Body of pancreas (tissue), 4 donors: ENCODE results near the gene BCO2. TPM values are rescaled to one million over a fixed set of nuclear protein-coding genes. Genes with fewer than 3 reads are reported as not detected.

ENCODE experiments used
- ATAC-seq: fragments of 150-250 bp; one replicate; pipeline ENCODE4 v1.9.1; 2016
- DNase-seq, 4 donors: peaks; one replicate each; pipeline ENCODE4 v3.0.0-alpha.2; 2019
- H3K27ac ChIP-seq, 4 donors: fragments of 200-600 bp; sonication (generic); 1 replicate in 3 of 4; 2 replicates in 1 of 4; pipeline versions ENCODE4 v1.5.1 to v1.6.1; 2016 to 2019; ENCODE audit warnings: mild to moderate bottlenecking in 1 of 4, mixed read lengths in 1 of 4, moderate library complexity in 1 of 4
- H3K27me3 ChIP-seq, 2 donors: fragments of 200-600 bp; sonication (generic); one replicate each; pipeline ENCODE4 v1.6.0; 2016; ENCODE audit warnings: mild to moderate bottlenecking in 1 of 2
- H3K36me3 ChIP-seq, 2 donors: fragments of 200-600 bp; sonication (generic); replicated peaks in 1 of 2; 2 replicates each; pipeline ENCODE4 v1.5.1; 2016; ENCODE audit warnings: low read depth in 2 of 2; ENCODE audit not compliant: insufficient read depth in 1 of 2
- H3K4me1 ChIP-seq: fragments of 200-600 bp; sonication (generic); one replicate; pipeline ENCODE4 v1.6.0; 2016
- H3K4me3 ChIP-seq, 2 donors: fragments of 200-600 bp; sonication (generic); 1 replicate in 1 of 2; 2 replicates in 1 of 2; pipeline ENCODE4 v1.5.1; 2016 to 2019
- H3K9me3 ChIP-seq, 3 donors: fragments of 200-600 bp; sonication (generic); 1 replicate in 2 of 3; 2 replicates in 1 of 3; pipeline ENCODE4 v1.5.1; 2016
- POLR2A ChIP-seq, 3 donors: fragments of 450-650 bp; IDR thresholded peaks; one replicate each; pipeline ENCODE4 v1.6.1; 2016; ENCODE audit warnings: antibody characterized with exemption in 3 of 3, mild to moderate bottlenecking in 2 of 3
- WGBS, 2 donors: methylation state at CpG; one replicate each; pipeline ENCODE4 v1.1.5; 2017; 5-methylcytosine and 5-hydroxymethylcytosine counted together
- intact Hi-C: fragments of 100-400 bp; cut with DNase I; formaldehyde crosslinking; loops from one replicate; pipeline ENCODE4 v1.15.1; 2023
- total RNA-seq, 2 donors: library from RNA; depleted of rRNA; stranded (reverse); fragments of >200 nt; gene quantifications; one replicate each; pipeline ENCODE4 v1.1.0, GENCODE V29; 2016
- TF ChIP-seq, protein P1 (sequence below), 7 experiments: fragments of 450-650 bp in 4 of 7; fragments of 200-600 bp in 3 of 7; sonication (generic) in 3 of 7; IDR thresholded peaks; one replicate each; pipeline ENCODE4 v1.5.1; 2016 to 2019; ENCODE audit warnings: antibody characterized with exemption in 7 of 7

BCO2 gene
- total RNA-seq, 2 donors from 2014 or later: 3.6 to 4.2 TPM

DNA sequence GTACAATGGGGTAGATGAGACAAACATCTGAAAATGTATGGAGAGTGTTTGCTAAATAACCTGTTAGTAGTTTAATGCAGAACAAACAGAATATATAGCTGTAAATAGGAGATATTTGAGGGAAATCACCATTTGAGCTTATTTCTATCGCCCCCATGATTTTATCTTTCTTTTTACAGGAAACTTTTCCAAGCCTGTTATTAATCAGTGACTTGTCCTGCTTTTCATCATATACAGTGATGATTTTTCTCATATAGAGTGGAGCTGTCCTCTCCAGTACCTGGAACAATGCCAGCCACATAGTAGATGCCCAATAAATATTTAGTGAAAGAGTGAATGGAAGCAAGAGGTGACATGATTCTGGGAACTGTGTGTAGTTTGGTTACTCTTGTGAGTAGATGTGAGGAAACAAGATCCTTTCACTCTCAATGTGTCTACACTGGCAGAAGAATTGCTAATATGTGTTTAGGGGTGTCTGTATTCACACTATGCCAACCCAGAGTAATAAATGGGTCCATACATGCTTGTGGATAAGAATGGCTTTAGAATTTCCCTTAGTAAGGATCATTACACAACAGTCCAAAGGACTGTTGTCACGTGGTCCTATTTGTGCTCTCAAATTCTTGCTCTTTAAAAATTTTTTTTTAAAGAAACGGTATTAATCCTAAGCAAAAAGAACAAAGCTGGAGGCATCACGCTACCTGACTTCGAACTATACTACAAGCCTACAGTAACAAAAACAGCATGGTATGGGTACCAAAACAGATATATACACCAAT is 48.6 kb downstream of the BCO2 start:
- Histone ChIP-seq H3K27me3 (no peaks in the 10 kb centered on the region), H3K27ac (no peak overlapping the region), H3K4me1 (peaks cover 7% of the 10 kb centered on the region), H3K4me3 (no peak overlapping the region), H3K9me3 (no peaks in the 10 kb centered on the region), H3K36me3 (no peaks in the 10 kb centered on the region)
- DNase-seq (no peak), ATAC-seq (no peak)
- TF ChIP-seq POLR2A (IDR thresholded peaks at IDR 0.05): no peak
- TF ChIP-seq, protein P1, sequence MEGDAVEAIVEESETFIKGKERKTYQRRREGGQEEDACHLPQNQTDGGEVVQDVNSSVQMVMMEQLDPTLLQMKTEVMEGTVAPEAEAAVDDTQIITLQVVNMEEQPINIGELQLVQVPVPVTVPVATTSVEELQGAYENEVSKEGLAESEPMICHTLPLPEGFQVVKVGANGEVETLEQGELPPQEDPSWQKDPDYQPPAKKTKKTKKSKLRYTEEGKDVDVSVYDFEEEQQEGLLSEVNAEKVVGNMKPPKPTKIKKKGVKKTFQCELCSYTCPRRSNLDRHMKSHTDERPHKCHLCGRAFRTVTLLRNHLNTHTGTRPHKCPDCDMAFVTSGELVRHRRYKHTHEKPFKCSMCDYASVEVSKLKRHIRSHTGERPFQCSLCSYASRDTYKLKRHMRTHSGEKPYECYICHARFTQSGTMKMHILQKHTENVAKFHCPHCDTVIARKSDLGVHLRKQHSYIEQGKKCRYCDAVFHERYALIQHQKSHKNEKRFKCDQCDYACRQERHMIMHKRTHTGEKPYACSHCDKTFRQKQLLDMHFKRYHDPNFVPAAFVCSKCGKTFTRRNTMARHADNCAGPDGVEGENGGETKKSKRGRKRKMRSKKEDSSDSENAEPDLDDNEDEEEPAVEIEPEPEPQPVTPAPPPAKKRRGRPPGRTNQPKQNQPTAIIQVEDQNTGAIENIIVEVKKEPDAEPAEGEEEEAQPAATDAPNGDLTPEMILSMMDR (IDR thresholded peaks at IDR 0.05): no peak
- intact Hi-C loops: no loop called here
- WGBS, 2 donors: 75 to 79% methylated on average over 5 of the region's 5 CpGs

DNA sequence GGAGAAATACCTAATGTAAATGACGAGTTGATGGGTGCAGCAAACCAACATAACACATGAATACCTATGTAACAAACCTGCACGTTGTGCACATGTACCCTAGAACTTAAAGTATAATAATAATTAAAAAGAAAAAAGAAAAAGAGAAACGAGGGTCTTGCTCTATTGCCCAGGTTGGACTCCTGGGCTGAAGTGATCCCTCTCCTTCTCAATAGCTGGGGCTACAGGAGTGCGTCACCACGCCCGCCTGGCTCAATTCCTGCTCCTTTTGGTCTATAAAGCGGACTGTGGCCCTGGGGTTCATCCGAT is 50.4 kb downstream of the BCO2 start:
- Histone ChIP-seq H3K9me3 (no peaks in the 10 kb centered on the region), H3K36me3 (peaks cover 0 to 5% of the 10 kb centered on the region in 2 donors), H3K27me3 (no peaks in the 10 kb centered on the region), H3K4me3 (peak overlapping the region; percentile 51 to 82), H3K27ac (peak overlapping the region; percentile 91 to 94 (median 92)), H3K4me1 (peaks cover 7% of the 10 kb centered on the region)
- 20 to 26% methylated on average over 8 of the region's 8 CpGs for WGBS, 2 donors
- DNase-seq: peak in 1 of 4 donors; percentile 56
- TF ChIP-seq POLR2A (IDR thresholded peaks at IDR 0.05): no peak
- TF ChIP-seq, protein P1 (IDR thresholded peaks at IDR 0.05): no peak
- intact Hi-C loops: no loop called here
- no peak for ATAC-seq

DNA sequence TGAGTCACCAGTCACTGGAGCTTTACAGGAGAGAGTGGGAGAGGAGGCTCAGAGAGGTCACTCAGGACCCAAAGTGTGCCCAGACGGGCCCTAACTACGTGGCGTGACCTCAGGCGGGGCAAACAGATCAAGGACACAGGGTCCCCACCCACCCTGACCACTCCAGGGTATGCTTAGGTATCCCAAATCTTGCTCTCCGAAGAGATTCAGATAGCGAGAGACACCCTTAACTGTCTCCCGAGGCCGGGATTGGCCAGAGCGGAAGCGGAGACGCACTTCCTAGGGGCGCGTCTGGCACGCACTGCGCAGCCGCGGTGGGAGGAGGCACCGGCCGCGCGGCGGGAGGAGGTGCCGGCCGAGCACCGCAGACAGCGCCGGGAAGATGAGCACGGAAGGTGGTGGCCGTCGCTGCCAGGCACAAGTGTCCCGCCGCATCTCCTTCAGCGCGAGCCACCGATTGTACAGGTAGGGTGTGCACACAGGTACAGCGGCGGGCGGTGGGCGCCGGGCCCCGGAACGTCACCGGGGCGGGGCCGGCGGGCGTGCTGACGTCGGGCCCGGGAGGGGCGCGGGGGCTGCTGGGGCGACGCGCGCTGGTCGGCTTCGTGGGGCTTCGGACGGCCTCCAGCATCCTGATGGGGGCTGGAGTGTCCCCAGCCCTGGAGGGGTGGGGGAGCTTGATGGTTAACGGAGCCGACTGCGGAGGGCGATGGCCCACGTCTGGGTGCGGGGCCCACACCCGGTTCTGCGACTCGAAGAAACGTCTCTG is 50.9 kb downstream of the BCO2 start, which contains the start of gene PTS:
Gene PTS, plus strand, starts transcription at position 367 of the 769 bp plus-strand sequence. Its CDS starts 16 bp downstream, at position 383.
- intact Hi-C loops: no loop called here
- DNase-seq (peak; percentile 81 to 88 (median 87)), ATAC-seq (peak; percentile 97)
- Histone ChIP-seq H3K27me3 (no peaks in the 10 kb centered on the region), H3K27ac (peak within 1 kb of the TSS; percentile 91 to 94 (median 92)), H3K9me3 (no peaks in the 10 kb centered on the region), H3K36me3 (peaks cover 0 to 5% of the 10 kb centered on the region in 2 donors), H3K4me1 (peaks cover 7% of the 10 kb centered on the region), H3K4me3 (peak within 1 kb of the TSS; percentile 51 to 82)
- WGBS, 2 donors: 0% methylated on average over 59 of the region's 70 CpGs; no CpG with 5 or more reads in 1 of the 2 donors
- TF ChIP-seq, protein P1 (IDR thresholded peaks at IDR 0.05): no peak
- peak; percentile 73 to 89 (median 86) for TF ChIP-seq POLR2A (IDR thresholded peaks at IDR 0.05)

DNA sequence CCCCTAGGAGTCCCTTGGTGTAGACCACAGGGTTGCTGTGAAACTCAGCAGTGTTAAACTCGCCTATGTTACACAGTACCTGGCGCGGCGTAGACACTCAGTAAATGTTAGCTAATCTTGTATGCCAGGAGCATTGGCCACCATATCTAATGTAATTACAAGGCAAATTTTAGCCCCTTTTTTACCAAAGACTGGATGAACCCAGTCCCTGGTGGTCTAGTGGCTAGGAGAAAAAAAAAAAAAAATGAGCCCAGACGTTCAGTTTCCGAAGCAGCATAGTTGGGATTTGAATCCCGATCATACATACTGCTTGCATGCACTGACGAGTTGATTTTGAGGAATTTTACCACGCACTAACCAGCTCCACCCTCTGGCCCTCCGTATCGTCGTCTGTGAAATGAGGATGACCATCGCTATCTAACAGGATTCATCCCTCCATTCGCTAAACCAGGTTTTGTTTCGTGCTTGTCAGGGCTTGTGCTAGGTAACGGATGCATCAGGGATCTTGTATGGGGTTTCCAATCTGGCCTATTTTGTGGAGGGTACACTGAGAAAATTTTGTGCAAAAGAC is 51.6 kb downstream of the BCO2 start:
- peaks cover 0 to 5% of the 10 kb centered on the region in 2 donors for H3K36me3 ChIP-seq
- 6 to 14% methylated on average over 14 to 16 of the region's 16 CpGs for WGBS, 2 donors
- ATAC-seq: no peak
- H3K4me1 ChIP-seq: peaks cover 7% of the 10 kb centered on the region
- peak overlapping the region; percentile 51 to 82 for H3K4me3 ChIP-seq
- no peak for TF ChIP-seq POLR2A (IDR thresholded peaks at IDR 0.05)
- TF ChIP-seq, protein P1 (IDR thresholded peaks at IDR 0.05): peak in 1 of 7 experiments; percentile 0
- H3K27ac ChIP-seq: peak overlapping the region; percentile 91 to 94 (median 92)
- no peaks in the 10 kb centered on the region for H3K9me3 ChIP-seq
- intact Hi-C loops: no loop called here
- no peaks in the 10 kb centered on the region for H3K27me3 ChIP-seq
- DNase-seq: peak in 1 of 4 donors; percentile 43
